Amniotic epithelial cell (primary cell): ENCODE data around the gene SERPINB12.

Experiments used
- DNase-seq: peaks from one replicate; pipeline ENCODE4 v3.0.0-alpha.2; 2010; ENCODE audit warnings: low read depth

SERPINB12 gene

GRCh38 chr18:63603355-63603754, 61.2 kb downstream of the SERPINB12 start:
- DNase-seq = no peak

- DNase-seq = peak; percentile 36
Measured at GRCh38 chr18:63603772-63604171, 61.6 kb downstream of the SERPINB12 start.

- peak; percentile 33 for DNase-seq
Measured at GRCh38 chr18:63604791-63605567, 62.8 kb downstream of the SERPINB12 start.

GRCh38 chr18:63606526-63606925, 64.4 kb downstream of the SERPINB12 start:
- DNase-seq = peak; percentile 16

GRCh38 chr18:63613420-63613819, 71.3 kb downstream of the SERPINB12 start:
- DNase-seq = no peak

- DNase-seq = no peak
Measured at GRCh38 chr18:63617049-63617914, 75.1 kb downstream of the SERPINB12 start.

GRCh38 chr18:63617915-63618234, 75.7 kb downstream of the SERPINB12 start:
- no peak for DNase-seq
